ENCODE results near the gene STK11IP. TPM values are rescaled to one million over a fixed set of nuclear protein-coding genes. Genes with fewer than 3 reads are reported as not detected.
A peak's percentile ranks its signal among the peaks of the same experiment; 100 is the strongest.

The STK11IP gene
- total RNA-seq, 2 experiments from 2014 or later: 28.7 to 28.9 TPM

- Mint-ChIP-seq H3K36me3 (no peaks in the 10 kb centered on the region), H3K9me3 (no peaks in the 10 kb centered on the region), H3K27me3 (peaks cover 27% of the 10 kb centered on the region), H3K27ac (no peak overlapping the region), H3K4me1 (ENCODE audit: low read depth) (peaks cover 10% of the 10 kb centered on the region), H3K4me3 (no peak overlapping the region)
- ChIA-PET POLR2A (no interaction called here), CTCF (interaction anchor here (1.3 kb wide), 1 partner anchor 15 kb away, joined by 3 read pairs; no protein-coding TSS in a partner anchor)
- DNase-seq: no peak
- intact Hi-C loops (cut with micrococcal nuclease): no loop called here
These were observed 41.2 kb upstream of the STK11IP start for GRCh38 chr2:219556413-219556812.

GRCh38 chr2:219557320-219557719 is 40.3 kb upstream of the STK11IP start:
- no peak for DNase-seq
- peaks cover 5% of the 10 kb centered on the region for H3K4me1 Mint-ChIP-seq (ENCODE audit: low read depth)
- no peak overlapping the region for H3K27ac Mint-ChIP-seq
- no peaks in the 10 kb centered on the region for H3K36me3 Mint-ChIP-seq
- H3K4me3 Mint-ChIP-seq: no peak overlapping the region
- H3K9me3 Mint-ChIP-seq: no peaks in the 10 kb centered on the region
- H3K27me3 Mint-ChIP-seq: peaks cover 25% of the 10 kb centered on the region
- CTCF ChIA-PET: interaction anchor here (0.6 to 1.3 kb wide), 2 partner anchors 16 to 1546 kb away, joined by 3 read pairs; no protein-coding TSS in a partner anchor
- intact Hi-C loops (cut with micrococcal nuclease): no loop called here
- POLR2A ChIA-PET: no interaction called here

GRCh38 chr2:219557791-219558785 is 39.6 kb upstream of the STK11IP start:
- Mint-ChIP-seq H3K9me3 (no peaks in the 10 kb centered on the region), H3K4me1 (ENCODE audit: low read depth) (peaks cover 5% of the 10 kb centered on the region), H3K27ac (no peak overlapping the region), H3K36me3 (no peaks in the 10 kb centered on the region), H3K4me3 (no peak overlapping the region), H3K27me3 (peaks cover 29% of the 10 kb centered on the region)
- intact Hi-C loops (cut with micrococcal nuclease): no loop called here
- POLR2A ChIA-PET: no interaction called here
- no peak for DNase-seq
- CTCF ChIA-PET: interaction anchor here (0.6 kb wide), 2 partner anchors 48 to 1545 kb away, joined by 3 to 6 read pairs; no protein-coding TSS in a partner anchor

GRCh38 chr2:219559156-219559915 is 38.3 kb upstream of the STK11IP start:
- no peak for DNase-seq
- ChIA-PET CTCF (interaction anchor here (0.6 to 6.0 kb wide), 15 partner anchors 9 to 172 kb away, joined by 3 to 73 read pairs (median 5); partner anchors contain the start of genes CHPF, DNPEP, INHA and OBSL1), POLR2A (no interaction called here)
- H3K9me3 Mint-ChIP-seq: no peaks in the 10 kb centered on the region
- H3K27me3 Mint-ChIP-seq: peaks cover 20% of the 10 kb centered on the region
- intact Hi-C loops (cut with micrococcal nuclease): no loop called here
- no peaks in the 10 kb centered on the region for H3K4me1 Mint-ChIP-seq (ENCODE audit: low read depth)
- H3K27ac Mint-ChIP-seq: no peak overlapping the region
- no peak overlapping the region for H3K4me3 Mint-ChIP-seq
- no peaks in the 10 kb centered on the region for H3K36me3 Mint-ChIP-seq

- no peaks in the 10 kb centered on the region for H3K9me3 Mint-ChIP-seq
- peak; percentile 21 for DNase-seq
- no peaks in the 10 kb centered on the region for H3K4me1 Mint-ChIP-seq (ENCODE audit: low read depth)
- ChIA-PET CTCF (interaction anchor here (0.6 to 6.0 kb wide), 20 partner anchors 8 to 172 kb away, joined by 3 to 73 read pairs (median 4); partner anchors contain the start of genes CHPF, DNPEP, INHA and OBSL1), POLR2A (no interaction called here)
- peaks cover 15% of the 10 kb centered on the region for H3K27me3 Mint-ChIP-seq
- H3K4me3 Mint-ChIP-seq: no peak overlapping the region
- intact Hi-C loops (cut with micrococcal nuclease): no loop called here
- no peaks in the 10 kb centered on the region for H3K36me3 Mint-ChIP-seq
- no peak overlapping the region for H3K27ac Mint-ChIP-seq
These were observed 37.4 kb upstream of the STK11IP start for GRCh38 chr2:219560037-219560892.

- no peaks in the 10 kb centered on the region for H3K36me3 Mint-ChIP-seq
- no peak for DNase-seq
- ChIA-PET CTCF (interaction anchor here (0.6 to 6.0 kb wide), 12 partner anchors 9 to 157 kb away, joined by 3 to 73 read pairs (median 6); partner anchors contain the start of genes CHPF, INHA, OBSL1 and STK11IP), POLR2A (no interaction called here)
- no peaks in the 10 kb centered on the region for H3K4me1 Mint-ChIP-seq (ENCODE audit: low read depth)
- intact Hi-C loops (cut with micrococcal nuclease): no loop called here
- no peak overlapping the region for H3K4me3 Mint-ChIP-seq
- peaks cover 14% of the 10 kb centered on the region for H3K27me3 Mint-ChIP-seq
- no peaks in the 10 kb centered on the region for H3K9me3 Mint-ChIP-seq
- no peak overlapping the region for H3K27ac Mint-ChIP-seq
These were observed 36.8 kb upstream of the STK11IP start for GRCh38 chr2:219560893-219561178.

GRCh38 chr2:219561179-219562048 is 36.2 kb upstream of the STK11IP start:
- no peak for DNase-seq
- intact Hi-C loops (cut with micrococcal nuclease): no loop called here
- H3K36me3 Mint-ChIP-seq: no peaks in the 10 kb centered on the region

GRCh38 chr2:219562049-219563020 is 35.3 kb upstream of the STK11IP start:
- POLR2A ChIA-PET: no interaction called here
- Mint-ChIP-seq H3K4me3 (no peak overlapping the region), H3K4me1 (ENCODE audit: low read depth) (no peaks in the 10 kb centered on the region), H3K27ac (no peak overlapping the region), H3K27me3 (peaks cover 16% of the 10 kb centered on the region), H3K9me3 (no peaks in the 10 kb centered on the region), H3K36me3 (no peaks in the 10 kb centered on the region)
- CTCF ChIA-PET: interaction anchor here (0.5 to 6.0 kb wide), 5 partner anchors 9 to 159 kb away, joined by 3 to 73 read pairs (median 4); partner anchors contain the start of genes CHPF, INHA, OBSL1 and TMEM198
- intact Hi-C loops (cut with micrococcal nuclease): no loop called here
- DNase-seq: no peak

More at GRCh38 chr2:219561179-219562048, 36.2 kb upstream of the STK11IP start:
- Mint-ChIP-seq H3K9me3 (no peaks in the 10 kb centered on the region), H3K4me1 (ENCODE audit: low read depth) (no peaks in the 10 kb centered on the region), H3K27me3 (peaks cover 14% of the 10 kb centered on the region), H3K4me3 (no peak overlapping the region), H3K27ac (no peak overlapping the region)
- ChIA-PET POLR2A (no interaction called here), CTCF (interaction anchor here (0.5 to 6.0 kb wide), 10 partner anchors 9 to 158 kb away, joined by 3 to 73 read pairs (median 5); partner anchors contain the start of genes CHPF, INHA, OBSL1 and STK11IP)

- intact Hi-C loops (cut with micrococcal nuclease): no loop called here
- CTCF ChIA-PET: interaction anchor here (1.1 to 6.0 kb wide), 2 partner anchors 21 to 67 kb away, joined by 3 to 73 read pairs; partner anchors contain the start of genes CHPF and TMEM198
These were observed 34.3 kb upstream of the STK11IP start for GRCh38 chr2:219563271-219563928.

More at GRCh38 chr2:219563271-219563928, 34.3 kb upstream of the STK11IP start:
- Mint-ChIP-seq H3K4me3 (no peak overlapping the region), H3K27ac (no peak overlapping the region), H3K9me3 (no peaks in the 10 kb centered on the region), H3K36me3 (no peaks in the 10 kb centered on the region), H3K27me3 (peaks cover 19% of the 10 kb centered on the region), H3K4me1 (ENCODE audit: low read depth) (no peaks in the 10 kb centered on the region)
- no peak for DNase-seq
- POLR2A ChIA-PET: no interaction called here

All from activated CD4-positive, alpha-beta memory T cell treated with anti-CD3 and anti-CD28 coated beads for 36 hours (primary cell).